LNCAP (cell line): ENCODE data around the gene RARB.

ENCODE experiments used
- CTCF ChIP-seq: fragments of 450-650 bp; IDR thresholded peaks from 2 replicates; pipeline ENCODE4 v1.5.1; 2017; ENCODE audit warnings: mild to moderate bottlenecking

Gene RARB

GRCh38 chr3:25430287-25430934 is 2.3 kb downstream of the RARB start:
- no peak for TF ChIP-seq CTCF

- TF ChIP-seq CTCF, result no peak
Measured at GRCh38 chr3:25430935-25431770, 3.1 kb downstream of the RARB start.

- TF ChIP-seq CTCF, result no peak
Measured at GRCh38 chr3:25432176-25432720, 4.2 kb downstream of the RARB start.

- no peak for TF ChIP-seq CTCF
Measured at GRCh38 chr3:25433106-25433505, 5.0 kb downstream of the RARB start.

GRCh38 chr3:25433868-25434267 is 5.8 kb downstream of the RARB start:
- no peak for TF ChIP-seq CTCF

- no peak for TF ChIP-seq CTCF
Measured at GRCh38 chr3:25437953-25438352, 9.9 kb downstream of the RARB start.

- TF ChIP-seq CTCF, result no peak
Measured at GRCh38 chr3:25438791-25439555, 10.9 kb downstream of the RARB start.
